DND-41 (cell line): Measurements from ENCODE around the gene PAPPA2.

ENCODE experiments used
- ATAC-seq: fragments of 200-7000 bp; cut with Tn5 transposase; 3 replicates; pipeline ENCODE4 v1.9.1; 2021; ENCODE audit warnings: low read depth; ENCODE audit not compliant: insufficient read depth
- DNase-seq: peaks from one replicate; pipeline ENCODE4 v3.0.0-alpha.2; 2020
- H2AFZ ChIP-seq: 2 replicates; pipeline ENCODE4 v1.6.0; 2012; ENCODE audit warnings: low read depth, low read length
- H3K27ac ChIP-seq: 2 replicates; pipeline ENCODE4 v1.5.1; 2012; ENCODE audit warnings: low read length, inconsistent platforms
- H3K27me3 ChIP-seq: fragments of 200-600 bp; sonication (generic); 2 replicates; pipeline ENCODE4 v1.6.0; 2012; ENCODE audit warnings: low read length, mild to moderate bottlenecking, inconsistent platforms; ENCODE audit not compliant: insufficient read depth, poor library complexity
- H3K36me3 ChIP-seq: 2 replicates; pipeline ENCODE4 v1.5.1; 2012; ENCODE audit warnings: low read length, inconsistent platforms; ENCODE audit not compliant: insufficient read depth
- H3K4me1 ChIP-seq: 2 replicates; pipeline ENCODE4 v1.5.1; 2012; ENCODE audit warnings: mild to moderate bottlenecking, low read length; ENCODE audit not compliant: insufficient read depth
- H3K4me2 ChIP-seq: 2 replicates; pipeline ENCODE4 v1.6.0; 2012; ENCODE audit warnings: mild to moderate bottlenecking, moderate library complexity, low read length, inconsistent platforms; ENCODE audit not compliant: insufficient read depth
- H3K4me3 ChIP-seq, 2 experiments: fragments of 200-600 bp in 1 of 2; shearing (Covaris generic) in 1 of 2; 2 replicates each; pipeline ENCODE4 v1.5.1; 2012 to 2016; ENCODE audit warnings: inconsistent platforms in 2 of 2, low read length in 2 of 2, mild to moderate bottlenecking in 2 of 2, low read depth in 1 of 2, moderate library complexity in 1 of 2
- H3K79me2 ChIP-seq: 2 replicates; pipeline ENCODE4 v1.6.0; 2012; ENCODE audit warnings: low read length, inconsistent platforms; ENCODE audit not compliant: insufficient read depth
- H3K9ac ChIP-seq: 2 replicates; pipeline ENCODE4 v1.6.0; 2012; ENCODE audit warnings: low read depth, mild to moderate bottlenecking, inconsistent platforms, low read length, moderate library complexity
- H3K9me3 ChIP-seq: 2 replicates; pipeline ENCODE4 v1.5.1; 2012; ENCODE audit warnings: low read length, moderate library complexity, mild to moderate bottlenecking, inconsistent platforms; ENCODE audit not compliant: insufficient read depth, severe bottlenecking
- H4K20me1 ChIP-seq: 2 replicates; pipeline ENCODE4 v1.6.0; 2012; ENCODE audit warnings: low read length; ENCODE audit not compliant: insufficient read depth
- EZH2 ChIP-seq: IDR thresholded peaks from 3 replicates; pipeline ENCODE4 v1.6.1; 2012; ENCODE audit warnings: borderline replicate concordance, low read depth, mild to moderate bottlenecking, moderate library complexity, low read length, inconsistent platforms; ENCODE audit not compliant: severe bottlenecking
- TF ChIP-seq, protein P1 (sequence below): IDR thresholded peaks from 2 replicates; pipeline ENCODE4 v1.5.1; 2012; ENCODE audit warnings: borderline replicate concordance, low read length, moderate library complexity, mild to moderate bottlenecking; ENCODE audit not compliant: poor library complexity, severe bottlenecking; ENCODE audit errors: extremely low read depth

The PAPPA2 gene

GRCh38 chr1:176434234-176434633 is 28.7 kb upstream of the PAPPA2 start:
- TF ChIP-seq EZH2 = no peak
- TF ChIP-seq, protein P1, sequence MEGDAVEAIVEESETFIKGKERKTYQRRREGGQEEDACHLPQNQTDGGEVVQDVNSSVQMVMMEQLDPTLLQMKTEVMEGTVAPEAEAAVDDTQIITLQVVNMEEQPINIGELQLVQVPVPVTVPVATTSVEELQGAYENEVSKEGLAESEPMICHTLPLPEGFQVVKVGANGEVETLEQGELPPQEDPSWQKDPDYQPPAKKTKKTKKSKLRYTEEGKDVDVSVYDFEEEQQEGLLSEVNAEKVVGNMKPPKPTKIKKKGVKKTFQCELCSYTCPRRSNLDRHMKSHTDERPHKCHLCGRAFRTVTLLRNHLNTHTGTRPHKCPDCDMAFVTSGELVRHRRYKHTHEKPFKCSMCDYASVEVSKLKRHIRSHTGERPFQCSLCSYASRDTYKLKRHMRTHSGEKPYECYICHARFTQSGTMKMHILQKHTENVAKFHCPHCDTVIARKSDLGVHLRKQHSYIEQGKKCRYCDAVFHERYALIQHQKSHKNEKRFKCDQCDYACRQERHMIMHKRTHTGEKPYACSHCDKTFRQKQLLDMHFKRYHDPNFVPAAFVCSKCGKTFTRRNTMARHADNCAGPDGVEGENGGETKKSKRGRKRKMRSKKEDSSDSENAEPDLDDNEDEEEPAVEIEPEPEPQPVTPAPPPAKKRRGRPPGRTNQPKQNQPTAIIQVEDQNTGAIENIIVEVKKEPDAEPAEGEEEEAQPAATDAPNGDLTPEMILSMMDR = no peak
- H3K27ac ChIP-seq = no peak overlapping the region
- no peak overlapping the region for H3K4me3 ChIP-seq
- DNase-seq = no peak
- H3K4me1 ChIP-seq = no peaks in the 10 kb centered on the region
- no peaks in the 10 kb centered on the region for H3K36me3 ChIP-seq
- H3K9me3 ChIP-seq = no peaks in the 10 kb centered on the region
- no peak overlapping the region for H3K9ac ChIP-seq
- ATAC-seq = no peak
- H4K20me1 ChIP-seq = no peaks in the 10 kb centered on the region
- H3K27me3 ChIP-seq = no peaks in the 10 kb centered on the region
- no peak overlapping the region for H2AFZ ChIP-seq
- no peak overlapping the region for H3K4me2 ChIP-seq
- H3K79me2 ChIP-seq = no peaks in the 10 kb centered on the region

DNA sequence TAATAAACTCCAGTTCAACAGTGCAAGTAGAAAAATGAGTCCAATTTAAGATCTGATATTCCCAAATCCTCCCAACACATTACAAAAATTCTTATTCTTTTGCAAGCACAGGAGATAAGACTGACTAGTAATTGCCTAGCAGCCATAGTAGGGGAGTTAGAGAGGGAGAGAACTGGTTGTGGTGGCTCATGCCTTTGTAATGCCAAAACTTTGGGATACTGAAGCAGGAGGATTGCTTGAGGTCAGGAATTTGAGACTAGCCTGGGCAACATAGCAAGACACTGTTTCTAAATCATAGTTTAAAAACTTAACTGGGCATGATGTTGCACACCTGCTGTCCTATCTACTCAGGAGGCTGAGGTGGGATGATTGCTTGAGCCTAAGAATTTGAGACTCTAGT is 26.7 kb upstream of the PAPPA2 start:
- no peak overlapping the region for H3K9ac ChIP-seq
- no peak for DNase-seq
- H2AFZ ChIP-seq = no peak overlapping the region
- no peak overlapping the region for H3K4me2 ChIP-seq
- H3K36me3 ChIP-seq = no peaks in the 10 kb centered on the region
- H3K4me1 ChIP-seq = no peaks in the 10 kb centered on the region
- TF ChIP-seq, protein P1 = no peak
- no peak for TF ChIP-seq EZH2
- H3K27ac ChIP-seq = no peak overlapping the region
- no peak for ATAC-seq
- H4K20me1 ChIP-seq = no peaks in the 10 kb centered on the region
- H3K4me3 ChIP-seq = no peak overlapping the region
- no peaks in the 10 kb centered on the region for H3K79me2 ChIP-seq
- no peaks in the 10 kb centered on the region for H3K27me3 ChIP-seq
- H3K9me3 ChIP-seq = no peaks in the 10 kb centered on the region

- no peaks in the 10 kb centered on the region for H3K36me3 ChIP-seq
These were observed 22.8 kb upstream of the PAPPA2 start for GRCh38 chr1:176440176-176440575.

More at GRCh38 chr1:176440176-176440575, 22.8 kb upstream of the PAPPA2 start:
- no peak overlapping the region for H3K27ac ChIP-seq
- no peaks in the 10 kb centered on the region for H3K4me1 ChIP-seq
- no peak for DNase-seq
- no peak overlapping the region for H3K9ac ChIP-seq
- H3K27me3 ChIP-seq = no peaks in the 10 kb centered on the region
- TF ChIP-seq, protein P1 = no peak
- TF ChIP-seq EZH2 = no peak
- no peaks in the 10 kb centered on the region for H4K20me1 ChIP-seq
- no peak overlapping the region for H2AFZ ChIP-seq
- H3K4me2 ChIP-seq = no peak overlapping the region
- H3K9me3 ChIP-seq = no peaks in the 10 kb centered on the region
- no peaks in the 10 kb centered on the region for H3K79me2 ChIP-seq
- ATAC-seq = no peak
- no peak overlapping the region for H3K4me3 ChIP-seq
